HepG2 (cell line): Measurements from ENCODE around the gene FAM83D. TPM values are rescaled to one million over a fixed set of nuclear protein-coding genes. Genes with fewer than 3 reads are reported as not detected.

Experiments used
- ATAC-seq: fragments of 200-7000 bp; cut with Tn5 transposase; 3 replicates; pipeline ENCODE4 v1.9.1; 2020; ENCODE audit warnings: mild to moderate bottlenecking, moderate library complexity
- BruUV-seq: library from RNA; stranded (reverse); fragments of 400-500 nt; replicated peaks from 2 replicates; lab custom pipeline; 2021; lab: Mats Ljungman, UMichigan
- CTCF ChIA-PET: fragments of 300-600 bp; formaldehyde crosslinking; extraction: SDS; loops from one replicate; lab custom pipeline; 2021; ENCODE audit warnings: low total read pairs, inconsistent platforms, low intra/inter-chr PET ratio; lab: Yijun Ruan, JAX
- POLR2A ChIA-PET: fragments of 350-600 bp; sonication (Branson Sonifier 250); formaldehyde crosslinking; loops from one replicate; lab custom pipeline; 2020; ENCODE audit warnings: antibody characterized with exemption, inconsistent platforms; lab: Yijun Ruan, JAX
- DNase-seq: peaks from one replicate; pipeline ENCODE4 v3.0.0-alpha.2; 2015; ENCODE audit warnings: low spot score
- FAIRE-seq: peaks from 3 replicates; lab custom pipeline; 2011; peaks lifted over from hg19 to GRCh38; lab: Jason Lieb, UNC
- H2AFZ ChIP-seq: one replicate; pipeline ENCODE4 v1.6.1; 2011; ENCODE audit warnings: low read length, inconsistent platforms
- H3K27ac ChIP-seq: fragments of 300-600 bp; 3 replicates; pipeline ENCODE4 v1.8.0; 2011; ENCODE audit warnings: mixed run types, mild to moderate bottlenecking, mixed read lengths, low read length, inconsistent platforms; ENCODE audit not compliant: insufficient read depth; ENCODE audit errors: extremely low read length
- H3K27me3 ChIP-seq, 2 experiments: fragments of 200-600 bp in 1 of 2; 2 replicates in 1 of 2; 3 replicates in 1 of 2; pipeline versions ENCODE4 v1.6.0 to v1.8.0; 2011; ENCODE audit warnings: low read length in 2 of 2, mild to moderate bottlenecking in 2 of 2, moderate library complexity in 2 of 2, inconsistent platforms in 1 of 2; ENCODE audit not compliant: insufficient read depth in 2 of 2, control insufficient read depth in 1 of 2
- H3K36me3 ChIP-seq, 2 experiments: fragments of 200-600 bp in 1 of 2; replicated peaks in 1 of 2; 2 replicates in 1 of 2; 3 replicates in 1 of 2; pipeline versions ENCODE4 v1.5.1 to v1.8.0; 2011; ENCODE audit warnings: low read length in 2 of 2, inconsistent platforms in 1 of 2; ENCODE audit not compliant: insufficient read depth in 2 of 2, control insufficient read depth in 1 of 2
- H3K4me1 ChIP-seq: 2 replicates; pipeline ENCODE4 v1.5.1; 2012; ENCODE audit warnings: low read length, inconsistent platforms; ENCODE audit not compliant: insufficient read depth
- H3K4me2 ChIP-seq: 2 replicates; pipeline ENCODE4 v1.6.0; 2011; ENCODE audit warnings: low read depth, low read length, inconsistent platforms
- H3K4me3 ChIP-seq, 3 experiments: fragments of 200-600 bp in 1 of 3; sonication (generic), shearing (Covaris generic) in 1 of 3; replicated peaks in 1 of 3; 2 replicates each; pipeline ENCODE4 v1.5.1; 2011 to 2016; ENCODE audit warnings: low read length in 3 of 3, inconsistent platforms in 2 of 3, low read depth in 2 of 3, mild to moderate bottlenecking in 2 of 3, control low read depth in 1 of 3, mixed read lengths in 1 of 3; ENCODE audit not compliant: insufficient read depth in 1 of 3
- H3K79me2 ChIP-seq: one replicate; pipeline ENCODE4 v1.6.1; 2011; ENCODE audit warnings: low read length, inconsistent platforms; ENCODE audit not compliant: insufficient read depth
- H3K9ac ChIP-seq: 2 replicates; pipeline ENCODE4 v1.6.0; 2011; ENCODE audit warnings: mild to moderate bottlenecking, low read depth, low read length, inconsistent platforms; ENCODE audit not compliant: insufficient read depth
- H3K9me3 ChIP-seq: 2 replicates; pipeline ENCODE4 v1.5.1; 2012; ENCODE audit warnings: mild to moderate bottlenecking, low read length
- H4K20me1 ChIP-seq: 2 replicates; pipeline ENCODE4 v1.6.0; 2011; ENCODE audit warnings: inconsistent platforms, mild to moderate bottlenecking, low read length, moderate library complexity; ENCODE audit not compliant: insufficient read depth
- BHLHE40 ChIP-seq: IDR thresholded peaks from 2 replicates; pipeline ENCODE4 v1.6.1; 2011; ENCODE audit warnings: low read length, improper control_type of control experiment
- DR1 ChIP-seq: sonication (generic); formaldehyde crosslinking; IDR thresholded peaks from 2 replicates; pipeline ENCODE4 v1.8.0; 2021; ENCODE audit warnings: mild to moderate bottlenecking, missing genetic modification reagents, inconsistent platforms
- FOSL1 ChIP-seq: sonication (generic); formaldehyde crosslinking; IDR thresholded peaks from 2 replicates; pipeline ENCODE4 v1.9.0; 2021; ENCODE audit warnings: missing genetic modification reagents, borderline replicate concordance
- HNF4A ChIP-seq: sonication (generic); formaldehyde crosslinking; IDR thresholded peaks from 2 replicates; pipeline ENCODE4 v1.4.0; 2020; ENCODE audit warnings: missing genetic modification reagents
- MXI1 ChIP-seq: IDR thresholded peaks from 3 replicates; pipeline ENCODE4 v1.6.1; 2012; ENCODE audit warnings: low read depth, low read length, inconsistent platforms, borderline replicate concordance
- PITX1 ChIP-seq: sonication (generic); formaldehyde crosslinking; IDR thresholded peaks from 2 replicates; pipeline ENCODE4 v1.5.1; 2020; ENCODE audit warnings: mild to moderate bottlenecking, missing genetic modification reagents
- RBM39 ChIP-seq: fragments of 200-400 bp; formaldehyde crosslinking; IDR thresholded peaks from one replicate; pipeline ENCODE4 v1.6.1; 2018; ENCODE audit warnings: antibody characterized with exemption, mild to moderate bottlenecking, low read depth, low read length; ENCODE audit not compliant: poor library complexity, severe bottlenecking
- SOX6 ChIP-seq, 2 experiments: fragments of 450-650 bp in 1 of 2; sonication (generic) in 1 of 2; formaldehyde crosslinking in 1 of 2; IDR thresholded peaks; 2 replicates each; pipeline versions ENCODE4 v1.4.0 to v1.6.1; 2017 to 2020; ENCODE audit warnings: antibody characterized with exemption in 1 of 2, mild to moderate bottlenecking in 1 of 2, missing genetic modification reagents in 1 of 2
- TEAD3 ChIP-seq: optimal IDR thresholded peaks from 2 replicates; pipeline ENCODE3; 2016; ENCODE audit warnings: borderline replicate concordance
- U2AF2 ChIP-seq: fragments of 200-400 bp; formaldehyde crosslinking; IDR thresholded peaks from 2 replicates; pipeline ENCODE4 v1.6.1; 2017; ENCODE audit warnings: low read depth, mild to moderate bottlenecking, low read length
- ZFX ChIP-seq: sonication (generic); formaldehyde crosslinking; IDR thresholded peaks from 2 replicates; pipeline ENCODE4 v1.4.0; 2020; ENCODE audit warnings: mild to moderate bottlenecking, low read depth, missing genetic modification reagents, moderate library complexity
- ZNF180 ChIP-seq: sonication (generic); formaldehyde crosslinking; IDR thresholded peaks from 2 replicates; pipeline ENCODE4 v1.4.0; 2020; ENCODE audit warnings: low read depth, missing genetic modification reagents, borderline replicate concordance
- ZNF569 ChIP-seq: sonication (generic); formaldehyde crosslinking; IDR thresholded peaks from 2 replicates; pipeline ENCODE4 v1.5.0; 2020; ENCODE audit warnings: mild to moderate bottlenecking, missing genetic modification reagents, moderate library complexity, borderline replicate concordance
- WGBS: methylation state at CpG from one replicate; pipeline ENCODE4 v1.1.6; 2017; ENCODE audit warnings: low lambda C conversion rate; 5-methylcytosine and 5-hydroxymethylcytosine counted together
- in situ Hi-C: cut with HindIII; loops from 2 replicates; pipeline ENCODE4 v1.10.0; 2017; ENCODE audit warnings: low pct_unique_long_range_greater_than_20kb; ENCODE audit not compliant: extremely low pct_ligation_motif_present
- intact Hi-C: fragments of 100-400 bp; cut with micrococcal nuclease; formaldehyde crosslinking; loops from one replicate; pipeline ENCODE4 v1.10.0; 2022; ENCODE audit not compliant: unreplicated experiment
- polyA plus RNA-seq, 8 experiments: library from polyadenylated mRNA; depleted of rRNA in 3 of 8; stranded (reverse) in 7 of 8; unstranded in 1 of 8; fragments of >200 nt; fragmentation: Illumina TruSeq in 4 of 8; extraction: Trizol in 4 of 8; gene quantifications; 2 replicates each; pipeline versions ENCODE4 v1.2.1 to v1.2.3, GENCODE V29; 2011 to 2016; ENCODE audit warnings: low read depth in 4 of 8, missing spikeins in 1 of 8, mixed read lengths in 1 of 8; ENCODE audit not compliant: insufficient read depth in 1 of 8
- total RNA-seq, 5 experiments: library from RNA; depleted of rRNA; stranded (reverse); fragments of >200 nt; fragmentation: Illumina TruSeq; extraction: Trizol; gene quantifications; 2 replicates each; pipeline ENCODE4 v1.2.3, GENCODE V29; 2016; ENCODE audit warnings: low read depth in 1 of 5
- TF ChIP-seq, protein P1 (sequence below): sonication (generic); formaldehyde crosslinking; IDR thresholded peaks from 2 replicates; pipeline ENCODE4; 2020; ENCODE audit warnings: missing genetic modification reagents, mild to moderate bottlenecking, borderline replicate concordance
- TF ChIP-seq, protein P2 (sequence below): sonication (generic); formaldehyde crosslinking; IDR thresholded peaks from 2 replicates; pipeline ENCODE4 v1.4.0; 2020; ENCODE audit warnings: missing genetic modification reagents, borderline replicate concordance

FAM83D gene
- total and polyA plus RNA-seq, 2 of the 13 experiments (the other 11 are each of a cell fraction or from before 2014, with no cell fraction given) = 51.4 to 64.0 TPM

DNA sequence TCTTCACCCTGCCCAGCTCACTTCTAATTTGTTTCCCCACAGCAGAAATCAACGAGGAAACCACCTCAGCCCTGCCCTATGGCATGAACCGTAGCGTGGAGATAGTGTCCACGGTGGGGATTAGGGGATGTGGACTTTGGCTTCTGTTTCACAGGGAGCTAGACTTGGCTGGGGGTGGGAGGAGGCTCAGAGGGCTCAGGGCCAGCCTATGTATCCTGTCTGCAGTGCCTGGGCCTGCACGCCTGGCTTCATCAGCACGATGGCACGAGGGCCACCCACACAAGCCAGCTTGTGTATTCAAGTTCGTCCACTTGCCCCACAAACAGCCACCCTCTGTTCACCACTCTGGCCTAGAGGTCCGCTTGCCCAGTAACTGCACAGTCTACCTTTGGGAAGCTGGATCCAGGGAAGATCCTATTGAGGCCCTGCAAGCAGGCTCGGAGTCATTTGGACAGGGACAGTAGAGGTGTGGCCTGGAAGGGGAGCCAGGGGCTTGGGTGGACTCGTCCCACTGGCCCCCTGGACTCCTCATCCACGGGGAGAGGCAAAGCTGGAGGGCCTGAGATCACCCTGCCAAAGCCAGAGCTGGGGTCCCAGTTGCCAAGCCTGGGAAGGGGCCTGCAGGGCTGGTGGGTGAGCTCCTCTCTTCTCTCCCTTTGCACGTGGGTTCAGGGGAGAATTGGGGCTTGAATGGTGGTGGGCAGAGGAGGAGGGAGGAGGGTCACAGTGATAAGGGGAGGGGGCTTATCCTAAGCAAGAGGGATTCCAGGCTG, 38.0 kb upstream of the FAM83D start (continued):
- TF ChIP-seq, protein P1, sequence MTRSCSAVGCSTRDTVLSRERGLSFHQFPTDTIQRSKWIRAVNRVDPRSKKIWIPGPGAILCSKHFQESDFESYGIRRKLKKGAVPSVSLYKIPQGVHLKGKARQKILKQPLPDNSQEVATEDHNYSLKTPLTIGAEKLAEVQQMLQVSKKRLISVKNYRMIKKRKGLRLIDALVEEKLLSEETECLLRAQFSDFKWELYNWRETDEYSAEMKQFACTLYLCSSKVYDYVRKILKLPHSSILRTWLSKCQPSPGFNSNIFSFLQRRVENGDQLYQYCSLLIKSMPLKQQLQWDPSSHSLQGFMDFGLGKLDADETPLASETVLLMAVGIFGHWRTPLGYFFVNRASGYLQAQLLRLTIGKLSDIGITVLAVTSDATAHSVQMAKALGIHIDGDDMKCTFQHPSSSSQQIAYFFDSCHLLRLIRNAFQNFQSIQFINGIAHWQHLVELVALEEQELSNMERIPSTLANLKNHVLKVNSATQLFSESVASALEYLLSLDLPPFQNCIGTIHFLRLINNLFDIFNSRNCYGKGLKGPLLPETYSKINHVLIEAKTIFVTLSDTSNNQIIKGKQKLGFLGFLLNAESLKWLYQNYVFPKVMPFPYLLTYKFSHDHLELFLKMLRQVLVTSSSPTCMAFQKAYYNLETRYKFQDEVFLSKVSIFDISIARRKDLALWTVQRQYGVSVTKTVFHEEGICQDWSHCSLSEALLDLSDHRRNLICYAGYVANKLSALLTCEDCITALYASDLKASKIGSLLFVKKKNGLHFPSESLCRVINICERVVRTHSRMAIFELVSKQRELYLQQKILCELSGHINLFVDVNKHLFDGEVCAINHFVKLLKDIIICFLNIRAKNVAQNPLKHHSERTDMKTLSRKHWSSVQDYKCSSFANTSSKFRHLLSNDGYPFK (CRISPR knock-in tag) = peak; percentile 26; the same call in 1 of the 2 replicates
- TF ChIP-seq FOSL1 (CRISPR knock-in tag) (no peak), ZFX (CRISPR knock-in tag) (peak; percentile 60; the same call in 1 of the 2 replicates), BHLHE40 (no peak), DR1 (CRISPR knock-in tag) (0 out of 2 replicates have a peak, but pooled peaks have one; percentile 25), RBM39 (no peak), HNF4A (CRISPR knock-in tag) (peak; percentile 87), PITX1 (CRISPR knock-in tag) (peak; percentile 91), TEAD3 (CRISPR knock-in tag) (peak; percentile 33)

GRCh38 chr20:38889050-38889449, 37.2 kb upstream of the FAM83D start:
- H3K4me2 ChIP-seq = no peak overlapping the region
- peaks cover 21% of the 10 kb centered on the region for H3K4me1 ChIP-seq
- intact Hi-C loops (no loop called here), in situ Hi-C loops (no loop called here)
- no peaks in the 10 kb centered on the region for H3K79me2 ChIP-seq
- no TSS peak for BruUV-seq
- H2AFZ ChIP-seq = no peak overlapping the region
- 48% methylated on average over 2 of the region's 2 CpGs for WGBS
- DNase-seq = no peak
- H3K9me3 ChIP-seq = no peaks in the 10 kb centered on the region
- ATAC-seq = no peak
- H3K36me3 ChIP-seq = no peaks in the 10 kb centered on the region
- no peak overlapping the region for H3K4me3 ChIP-seq
- H4K20me1 ChIP-seq = no peaks in the 10 kb centered on the region
- ChIA-PET POLR2A (no interaction called here), CTCF (no interaction called here)
- no peak overlapping the region for H3K9ac ChIP-seq
- H3K27ac ChIP-seq = no peak overlapping the region
- no peak for FAIRE-seq
- H3K27me3 ChIP-seq = peaks cover 8% of the 10 kb centered on the region in 2 experiments; a peak in 3 of 5 replicates
- no peak for TF ChIP-seq ZNF569 (CRISPR knock-in tag)
- no peak for TF ChIP-seq SOX6 (IDR thresholded peaks at IDR 0.05)
- no peak for TF ChIP-seq SOX6 (CRISPR knock-in tag; IDR thresholded peaks at IDR 0.05)
- no peak for TF ChIP-seq MXI1
- no peak for TF ChIP-seq U2AF2
- no peak for TF ChIP-seq ZNF180 (CRISPR knock-in tag)
- TF ChIP-seq, protein P2, sequence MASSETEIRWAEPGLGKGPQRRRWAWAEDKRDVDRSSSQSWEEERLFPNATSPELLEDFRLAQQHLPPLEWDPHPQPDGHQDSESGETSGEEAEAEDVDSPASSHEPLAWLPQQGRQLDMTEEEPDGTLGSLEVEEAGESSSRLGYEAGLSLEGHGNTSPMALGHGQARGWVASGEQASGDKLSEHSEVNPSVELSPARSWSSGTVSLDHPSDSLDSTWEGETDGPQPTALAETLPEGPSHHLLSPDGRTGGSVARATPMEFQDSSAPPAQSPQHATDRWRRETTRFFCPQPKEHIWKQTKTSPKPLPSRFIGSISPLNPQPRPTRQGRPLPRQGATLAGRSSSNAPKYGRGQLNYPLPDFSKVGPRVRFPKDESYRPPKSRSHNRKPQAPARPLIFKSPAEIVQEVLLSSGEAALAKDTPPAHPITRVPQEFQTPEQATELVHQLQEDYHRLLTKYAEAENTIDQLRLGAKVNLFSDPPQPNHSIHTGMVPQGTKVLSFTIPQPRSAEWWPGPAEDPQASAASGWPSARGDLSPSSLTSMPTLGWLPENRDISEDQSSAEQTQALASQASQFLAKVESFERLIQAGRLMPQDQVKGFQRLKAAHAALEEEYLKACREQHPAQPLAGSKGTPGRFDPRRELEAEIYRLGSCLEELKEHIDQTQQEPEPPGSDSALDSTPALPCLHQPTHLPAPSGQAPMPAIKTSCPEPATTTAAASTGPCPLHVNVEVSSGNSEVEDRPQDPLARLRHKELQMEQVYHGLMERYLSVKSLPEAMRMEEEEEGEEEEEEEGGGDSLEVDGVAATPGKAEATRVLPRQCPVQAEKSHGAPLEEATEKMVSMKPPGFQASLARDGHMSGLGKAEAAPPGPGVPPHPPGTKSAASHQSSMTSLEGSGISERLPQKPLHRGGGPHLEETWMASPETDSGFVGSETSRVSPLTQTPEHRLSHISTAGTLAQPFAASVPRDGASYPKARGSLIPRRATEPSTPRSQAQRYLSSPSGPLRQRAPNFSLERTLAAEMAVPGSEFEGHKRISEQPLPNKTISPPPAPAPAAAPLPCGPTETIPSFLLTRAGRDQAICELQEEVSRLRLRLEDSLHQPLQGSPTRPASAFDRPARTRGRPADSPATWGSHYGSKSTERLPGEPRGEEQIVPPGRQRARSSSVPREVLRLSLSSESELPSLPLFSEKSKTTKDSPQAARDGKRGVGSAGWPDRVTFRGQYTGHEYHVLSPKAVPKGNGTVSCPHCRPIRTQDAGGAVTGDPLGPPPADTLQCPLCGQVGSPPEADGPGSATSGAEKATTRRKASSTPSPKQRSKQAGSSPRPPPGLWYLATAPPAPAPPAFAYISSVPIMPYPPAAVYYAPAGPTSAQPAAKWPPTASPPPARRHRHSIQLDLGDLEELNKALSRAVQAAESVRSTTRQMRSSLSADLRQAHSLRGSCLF (CRISPR knock-in tag) = no peak
